Fibroblast of villous mesenchyme (primary cell): ENCODE results near the gene RFC1. TPM values are rescaled to one million over a fixed set of nuclear protein-coding genes. Genes with fewer than 3 reads are reported as not detected.
A peak's percentile ranks its signal among the peaks of the same experiment; 100 is the strongest.

Experiments
- DNase-seq: peaks from one replicate; pipeline ENCODE4 v3.0.0-alpha.2; 2010; ENCODE audit warnings: low read depth
- H3K4me3 ChIP-seq: 2 replicates; pipeline ENCODE4 v1.5.1; 2011; ENCODE audit warnings: low read depth, mild to moderate bottlenecking, low read length
- CTCF ChIP-seq: IDR thresholded peaks from 2 replicates; pipeline ENCODE4 v1.5.1; 2012; ENCODE audit warnings: low read depth, mild to moderate bottlenecking, low read length; ENCODE audit not compliant: insufficient read depth
- total RNA-seq: library from RNA; depleted of rRNA; stranded (reverse); fragments of >200 nt; gene quantifications from 2 replicates; pipeline ENCODE4 v1.2.3, GENCODE V29; 2012

RFC1 gene
- total RNA-seq, 1 donor, result 55.3 TPM

DNA sequence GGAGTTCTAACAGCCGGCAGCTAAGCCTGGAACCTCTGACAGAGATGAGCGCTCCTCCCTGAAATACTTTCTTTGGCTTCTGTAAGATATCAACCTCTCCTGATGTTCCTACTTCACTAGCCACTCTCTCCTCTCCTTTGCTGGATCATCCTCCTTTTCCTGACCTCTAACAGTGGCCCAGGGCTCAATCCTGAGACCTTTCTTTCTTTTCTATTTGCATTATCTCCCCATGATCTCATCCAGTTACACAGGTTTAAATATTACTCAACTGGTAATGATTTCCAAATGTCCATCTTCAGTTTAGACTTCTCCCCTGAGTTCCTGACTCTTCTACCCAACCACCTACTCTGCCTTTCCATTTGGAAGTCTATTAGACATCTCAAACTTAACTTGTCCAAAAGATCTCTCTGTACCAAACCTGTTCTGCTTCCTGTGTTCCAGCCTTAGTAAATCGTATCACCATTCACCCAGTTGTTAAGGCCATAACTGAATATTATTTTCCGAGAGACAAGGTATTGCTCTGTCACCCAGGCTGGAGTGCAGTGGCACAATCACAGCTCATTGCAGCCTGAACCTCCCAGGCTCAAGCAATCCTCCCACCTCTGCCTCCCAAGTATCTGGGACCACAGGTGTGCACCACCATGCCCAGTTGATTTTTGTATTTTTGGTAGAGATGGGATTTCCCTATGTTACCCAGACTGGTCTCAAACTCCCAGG is 41.1 kb downstream of the RFC1 start:
- H3K4me3 ChIP-seq, result no peak overlapping the region
- no peak for DNase-seq
- no peak for TF ChIP-seq CTCF

- no peak for DNase-seq
- H3K4me3 ChIP-seq, result no peak overlapping the region
- no peak for TF ChIP-seq CTCF
These were observed 41.7 kb downstream of the RFC1 start for GRCh38 chr4:39324446-39324845.

GRCh38 chr4:39323821-39324220 is 42.3 kb downstream of the RFC1 start:
- DNase-seq, result peak; percentile 16
- no peak overlapping the region for H3K4me3 ChIP-seq
- TF ChIP-seq CTCF, result no peak

DNA sequence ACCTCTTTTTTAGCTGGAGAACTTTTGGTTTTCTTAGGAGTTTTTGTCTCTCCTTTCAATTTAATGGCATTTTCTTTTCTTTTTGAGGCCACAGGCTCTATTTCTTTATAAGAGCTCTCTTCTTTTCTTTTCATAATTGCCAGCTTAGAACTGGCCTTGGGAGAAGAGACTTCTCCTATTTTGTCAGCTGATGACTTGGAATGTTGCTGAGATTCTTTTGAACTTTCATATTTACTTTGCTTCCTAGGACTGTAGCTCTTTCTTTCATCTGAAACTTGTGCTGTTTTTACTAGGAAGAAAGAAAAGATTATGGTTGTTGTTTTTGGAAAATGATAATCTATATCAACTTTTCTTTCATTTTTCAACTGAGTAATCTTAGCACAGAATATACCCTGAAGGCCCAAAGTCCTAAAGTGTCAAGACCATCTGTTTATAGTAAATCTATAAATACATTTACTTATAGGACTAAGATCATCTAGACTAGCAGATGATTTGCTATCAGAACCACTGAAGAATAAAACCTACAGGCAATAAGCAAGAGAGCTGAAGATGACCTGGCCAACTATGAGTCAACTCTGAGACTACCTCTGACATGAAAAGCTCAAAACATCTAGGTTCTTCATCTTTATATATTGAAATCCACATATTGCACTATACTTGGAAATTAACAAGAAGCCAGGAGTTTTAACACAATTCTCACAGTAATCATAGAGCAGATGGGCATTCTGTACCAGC is 45.6 kb downstream of the RFC1 start:
- DNase-seq, result peak; percentile 27
- H3K4me3 ChIP-seq, result no peak overlapping the region
- TF ChIP-seq CTCF, result no peak

DNA sequence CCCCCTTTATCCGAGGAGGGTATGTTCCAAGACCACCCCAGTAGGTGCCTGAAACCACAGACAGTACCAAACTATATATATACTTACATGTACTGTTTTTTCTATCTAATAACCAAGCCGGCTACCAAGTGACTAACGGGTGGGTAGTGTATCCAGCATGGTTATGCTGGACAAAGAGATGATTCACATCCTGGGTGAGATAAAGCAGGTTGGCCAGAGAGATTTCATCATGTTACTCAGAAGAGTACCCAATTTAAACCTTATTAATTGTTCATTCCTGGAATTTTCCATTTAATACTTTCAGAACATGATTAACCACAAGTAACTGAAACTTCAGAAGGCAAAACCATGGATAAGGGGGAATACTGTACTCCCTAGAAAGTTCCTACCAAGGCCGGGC is 46.5 kb downstream of the RFC1 start:
- no peak overlapping the region for H3K4me3 ChIP-seq
- DNase-seq, result peak; percentile 92
- TF ChIP-seq CTCF, result no peak

GRCh38 chr4:39312816-39313215 is 53.3 kb downstream of the RFC1 start:
- no peak overlapping the region for H3K4me3 ChIP-seq
- no peak for TF ChIP-seq CTCF
- DNase-seq, result no peak
